Right lobe of liver (tissue), 4 donors: ENCODE measurements around the gene PCSK7.

Source experiments
- POLR2A ChIP-seq: fragments of 450-650 bp; IDR thresholded peaks from one replicate; pipeline ENCODE4 v1.6.1; 2017; ENCODE audit warnings: antibody characterized with exemption, mild to moderate bottlenecking
- TF ChIP-seq, protein P1 (sequence below), 4 donors: fragments of 200-600 bp in 3 of 4; fragments of 450-650 bp in 1 of 4; IDR thresholded peaks; one replicate each; pipeline versions ENCODE4 v1.5.1 to v1.8.0; 2016 to 2022; ENCODE audit warnings: antibody characterized with exemption in 4 of 4, mild to moderate bottlenecking in 2 of 4
- donor health status: DM: no; HTN: no; CAD: no.
- donor health status: DM: no; HTN: no; CAD: no.
- donor health status: DM: no; HTN: yes; CAD: no.

DNA sequence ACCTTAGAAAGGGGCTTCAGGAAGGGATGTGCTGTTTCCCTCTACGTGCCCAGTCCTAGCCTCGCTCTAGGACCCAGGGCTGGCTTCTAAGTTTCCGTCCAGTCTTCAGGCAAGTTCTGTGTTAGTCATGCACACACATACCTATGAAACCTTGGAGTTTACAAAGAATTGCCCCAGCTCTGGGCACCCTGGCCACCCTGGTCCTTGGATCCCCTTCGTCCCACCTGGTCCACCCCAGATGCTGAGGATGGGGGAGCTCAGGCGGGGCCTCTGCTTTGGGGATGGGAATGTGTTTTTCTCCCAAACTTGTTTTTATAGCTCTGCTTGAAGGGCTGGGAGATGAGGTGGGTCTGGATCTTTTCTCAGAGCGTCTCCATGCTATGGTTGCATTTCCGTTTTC is 34.9 kb downstream of the PCSK7 start:
- TF ChIP-seq POLR2A, result no peak
- TF ChIP-seq, protein P1, sequence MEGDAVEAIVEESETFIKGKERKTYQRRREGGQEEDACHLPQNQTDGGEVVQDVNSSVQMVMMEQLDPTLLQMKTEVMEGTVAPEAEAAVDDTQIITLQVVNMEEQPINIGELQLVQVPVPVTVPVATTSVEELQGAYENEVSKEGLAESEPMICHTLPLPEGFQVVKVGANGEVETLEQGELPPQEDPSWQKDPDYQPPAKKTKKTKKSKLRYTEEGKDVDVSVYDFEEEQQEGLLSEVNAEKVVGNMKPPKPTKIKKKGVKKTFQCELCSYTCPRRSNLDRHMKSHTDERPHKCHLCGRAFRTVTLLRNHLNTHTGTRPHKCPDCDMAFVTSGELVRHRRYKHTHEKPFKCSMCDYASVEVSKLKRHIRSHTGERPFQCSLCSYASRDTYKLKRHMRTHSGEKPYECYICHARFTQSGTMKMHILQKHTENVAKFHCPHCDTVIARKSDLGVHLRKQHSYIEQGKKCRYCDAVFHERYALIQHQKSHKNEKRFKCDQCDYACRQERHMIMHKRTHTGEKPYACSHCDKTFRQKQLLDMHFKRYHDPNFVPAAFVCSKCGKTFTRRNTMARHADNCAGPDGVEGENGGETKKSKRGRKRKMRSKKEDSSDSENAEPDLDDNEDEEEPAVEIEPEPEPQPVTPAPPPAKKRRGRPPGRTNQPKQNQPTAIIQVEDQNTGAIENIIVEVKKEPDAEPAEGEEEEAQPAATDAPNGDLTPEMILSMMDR (IDR thresholded peaks at IDR 0.05), result no peak
